K562 (cell line): Measurements from ENCODE around the gene MAZ. TPM values are rescaled to one million over a fixed set of nuclear protein-coding genes. Genes with fewer than 3 reads are reported as not detected.

ENCODE experiments used
- CREB3 ChIP-seq: fragments of 450-650 bp; conservative IDR thresholded peaks from 2 replicates; pipeline ENCODE4 v1.6.1; 2016; ENCODE audit warnings: missing genetic modification characterization, low read depth, mild to moderate bottlenecking, missing compliant biosample characterization, moderate library complexity
- ELK3 ChIP-seq: fragments of 450-650 bp; formaldehyde crosslinking; IDR thresholded peaks from 2 replicates; pipeline ENCODE4 v1.4.0; 2020; ENCODE audit warnings: mild to moderate bottlenecking
- FOS ChIP-seq: IDR thresholded peaks from 3 replicates; pipeline ENCODE4 v1.6.1; 2011; ENCODE audit not compliant: insufficient read length; ENCODE audit errors: extremely low read depth
- FOSL1 ChIP-seq: fragments of 200-800 bp; sonication (Bioruptor generic); conservative IDR thresholded peaks from 2 replicates; pipeline ENCODE4 v1.6.1; 2016; ENCODE audit warnings: missing genetic modification characterization, missing compliant biosample characterization
- KAT7 ChIP-seq: sonication (generic); formaldehyde crosslinking; IDR thresholded peaks from 2 replicates; pipeline ENCODE4 v1.8.0; 2022; ENCODE audit warnings: missing genetic modification reagents, mild to moderate bottlenecking, borderline replicate concordance
- NFE2 ChIP-seq: IDR thresholded peaks from 2 replicates; pipeline ENCODE4 v1.6.1; 2014; ENCODE audit warnings: antibody characterized with exemption, low read depth
- SMARCE1 ChIP-seq: fragments of 450-650 bp; IDR thresholded peaks from 2 replicates; pipeline ENCODE4 v1.7.1; 2016; ENCODE audit warnings: mild to moderate bottlenecking
- TBL1XR1 ChIP-seq, 2 experiments: IDR thresholded peaks; 2 replicates each; pipeline ENCODE4 v1.6.1; 2012; ENCODE audit warnings: improper control_type of control experiment in 2 of 2, low read length in 2 of 2, mild to moderate bottlenecking in 1 of 2
- TFE3 ChIP-seq: fragments of 450-650 bp; formaldehyde crosslinking; IDR thresholded peaks from 2 replicates; pipeline ENCODE4 v1.4.0; 2020; ENCODE audit warnings: mild to moderate bottlenecking, mixed read lengths
- ZNF655 ChIP-seq: fragments of 250-450 bp; sonication (Bioruptor Pico); IDR thresholded peaks from 2 replicates; pipeline ENCODE4 v1.5.0; 2021
- ZNF780A ChIP-seq: fragments of 250-450 bp; sonication (Bioruptor Pico); IDR thresholded peaks from 2 replicates; pipeline ENCODE4 v1.5.0; 2021; ENCODE audit warnings: mild to moderate bottlenecking
- polyA plus RNA-seq, 8 experiments: library from polyadenylated mRNA; depleted of rRNA in 4 of 8; stranded (reverse) in 5 of 8; unstranded in 3 of 8; fragments of >200 nt; fragmentation: Nextera tagmentation in 2 of 8; fragmentation: Illumina TruSeq in 1 of 8; extraction: Ambion mirVana in 2 of 8; extraction: Trizol in 1 of 8; gene quantifications; 2 replicates each; pipeline versions ENCODE4 v1.2.1 to v1.2.3, GENCODE V29; 2011 to 2014; ENCODE audit warnings: inconsistent platforms in 1 of 8, missing spikeins in 1 of 8
- total RNA-seq, 7 experiments: library from RNA; depleted of rRNA in 6 of 7; stranded (reverse); fragments of >200 nt in 6 of 7; fragmentation: Illumina TruSeq in 2 of 7; extraction: Trizol in 2 of 7; gene quantifications; 2 replicates each; pipeline versions ENCODE4 v1.2.1 to v1.2.3, GENCODE V29; 2011 to 2021; ENCODE audit warnings: low replicate concordance in 1 of 7
- TF ChIP-seq, protein P1 (sequence below): fragments of 250-450 bp; sonication (Bioruptor Pico); IDR thresholded peaks from 2 replicates; pipeline ENCODE4 v1.4.0; 2020
- TF ChIP-seq, protein P2 (sequence below): fragments of 450-650 bp; formaldehyde crosslinking; IDR thresholded peaks from 2 replicates; pipeline ENCODE4 v1.4.0; 2020; ENCODE audit warnings: mild to moderate bottlenecking, moderate library complexity

MAZ gene
- total and polyA plus RNA-seq, 9 of the 15 experiments (the other 6 are each of a cell fraction or from before 2014, with no cell fraction given), result 45.4 to 532 (median 250) TPM

DNA sequence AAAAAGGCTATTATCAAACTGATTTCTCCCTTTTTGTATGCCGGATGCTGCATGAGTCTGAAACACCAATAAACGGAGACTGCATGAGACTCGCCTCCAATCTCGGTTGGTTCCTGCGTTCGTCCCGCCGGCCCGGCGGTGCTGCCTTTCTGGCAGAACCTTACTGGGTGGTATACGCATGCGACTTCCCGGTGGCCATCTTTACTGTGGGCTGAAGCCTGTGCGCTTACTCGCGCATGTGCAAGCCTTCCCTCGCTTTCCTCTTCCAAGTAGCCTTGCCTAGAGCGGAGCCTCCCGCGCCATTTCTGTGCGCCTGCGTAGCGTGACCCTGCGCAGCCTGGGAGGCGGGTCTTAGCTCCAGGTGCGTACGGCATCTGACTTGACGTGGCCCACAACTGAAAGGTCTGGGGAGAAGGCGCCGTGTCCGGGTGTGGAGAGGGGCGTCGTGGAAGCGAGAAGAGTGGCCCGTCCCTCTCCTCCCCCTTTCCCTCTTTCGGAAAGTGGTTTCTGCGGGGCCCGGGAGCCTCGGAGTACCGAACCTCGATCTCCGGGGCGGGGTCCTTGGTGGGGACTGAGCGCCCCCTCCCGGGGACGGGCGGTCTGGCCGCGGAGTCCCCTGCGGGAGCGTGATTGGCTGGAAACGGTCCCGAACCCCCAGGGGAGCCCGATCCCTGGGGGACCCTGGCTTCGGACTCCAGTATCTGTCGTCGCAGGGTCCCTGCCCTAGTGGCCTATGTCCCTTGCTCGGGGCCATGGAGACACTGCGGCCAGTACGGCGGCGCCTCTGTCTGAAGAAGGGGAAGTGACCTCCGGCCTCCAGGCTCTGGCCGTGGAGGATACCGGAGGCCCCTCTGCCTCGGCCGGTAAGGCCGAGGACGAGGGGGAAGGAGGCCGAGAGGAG is 9.7 kb downstream of the MAZ start, which contains the start of gene PAGR1 (continued):
- no peak for TF ChIP-seq TFE3 (CRISPR knock-in tag)
- TF ChIP-seq, protein P1, sequence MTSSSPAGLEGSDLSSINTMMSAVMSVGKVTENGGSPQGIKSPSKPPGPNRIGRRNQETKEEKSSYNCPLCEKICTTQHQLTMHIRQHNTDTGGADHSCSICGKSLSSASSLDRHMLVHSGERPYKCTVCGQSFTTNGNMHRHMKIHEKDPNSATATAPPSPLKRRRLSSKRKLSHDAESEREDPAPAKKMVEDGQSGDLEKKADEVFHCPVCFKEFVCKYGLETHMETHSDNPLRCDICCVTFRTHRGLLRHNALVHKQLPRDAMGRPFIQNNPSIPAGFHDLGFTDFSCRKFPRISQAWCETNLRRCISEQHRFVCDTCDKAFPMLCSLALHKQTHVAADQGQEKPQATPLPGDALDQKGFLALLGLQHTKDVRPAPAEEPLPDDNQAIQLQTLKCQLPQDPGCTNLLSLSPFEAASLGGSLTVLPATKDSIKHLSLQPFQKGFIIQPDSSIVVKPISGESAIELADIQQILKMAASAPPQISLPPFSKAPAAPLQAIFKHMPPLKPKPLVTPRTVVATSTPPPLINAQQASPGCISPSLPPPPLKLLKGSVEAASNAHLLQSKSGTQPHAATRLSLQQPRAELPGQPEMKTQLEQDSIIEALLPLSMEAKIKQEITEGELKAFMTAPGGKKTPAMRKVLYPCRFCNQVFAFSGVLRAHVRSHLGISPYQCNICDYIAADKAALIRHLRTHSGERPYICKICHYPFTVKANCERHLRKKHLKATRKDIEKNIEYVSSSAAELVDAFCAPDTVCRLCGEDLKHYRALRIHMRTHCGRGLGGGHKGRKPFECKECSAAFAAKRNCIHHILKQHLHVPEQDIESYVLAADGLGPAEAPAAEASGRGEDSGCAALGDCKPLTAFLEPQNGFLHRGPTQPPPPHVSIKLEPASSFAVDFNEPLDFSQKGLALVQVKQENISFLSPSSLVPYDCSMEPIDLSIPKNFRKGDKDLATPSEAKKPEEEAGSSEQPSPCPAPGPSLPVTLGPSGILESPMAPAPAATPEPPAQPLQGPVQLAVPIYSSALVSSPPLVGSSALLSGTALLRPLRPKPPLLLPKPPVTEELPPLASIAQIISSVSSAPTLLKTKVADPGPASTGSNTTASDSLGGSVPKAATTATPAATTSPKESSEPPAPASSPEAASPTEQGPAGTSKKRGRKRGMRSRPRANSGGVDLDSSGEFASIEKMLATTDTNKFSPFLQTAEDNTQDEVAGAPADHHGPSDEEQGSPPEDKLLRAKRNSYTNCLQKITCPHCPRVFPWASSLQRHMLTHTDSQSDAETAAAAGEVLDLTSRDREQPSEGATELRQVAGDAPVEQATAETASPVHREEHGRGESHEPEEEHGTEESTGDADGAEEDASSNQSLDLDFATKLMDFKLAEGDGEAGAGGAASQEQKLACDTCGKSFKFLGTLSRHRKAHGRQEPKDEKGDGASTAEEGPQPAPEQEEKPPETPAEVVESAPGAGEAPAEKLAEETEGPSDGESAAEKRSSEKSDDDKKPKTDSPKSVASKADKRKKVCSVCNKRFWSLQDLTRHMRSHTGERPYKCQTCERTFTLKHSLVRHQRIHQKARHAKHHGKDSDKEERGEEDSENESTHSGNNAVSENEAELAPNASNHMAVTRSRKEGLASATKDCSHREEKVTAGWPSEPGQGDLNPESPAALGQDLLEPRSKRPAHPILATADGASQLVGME (CRISPR knock-in tag), result 0 out of 2 replicates have a peak, but pooled peaks have one; percentile 64
- TF ChIP-seq ZNF655 (CRISPR knock-in tag), result no peak
- TF ChIP-seq NFE2, result no peak
- no peak; the same call in 1 of the 2 replicates for TF ChIP-seq CREB3 (tag)
- TF ChIP-seq, protein P2, sequence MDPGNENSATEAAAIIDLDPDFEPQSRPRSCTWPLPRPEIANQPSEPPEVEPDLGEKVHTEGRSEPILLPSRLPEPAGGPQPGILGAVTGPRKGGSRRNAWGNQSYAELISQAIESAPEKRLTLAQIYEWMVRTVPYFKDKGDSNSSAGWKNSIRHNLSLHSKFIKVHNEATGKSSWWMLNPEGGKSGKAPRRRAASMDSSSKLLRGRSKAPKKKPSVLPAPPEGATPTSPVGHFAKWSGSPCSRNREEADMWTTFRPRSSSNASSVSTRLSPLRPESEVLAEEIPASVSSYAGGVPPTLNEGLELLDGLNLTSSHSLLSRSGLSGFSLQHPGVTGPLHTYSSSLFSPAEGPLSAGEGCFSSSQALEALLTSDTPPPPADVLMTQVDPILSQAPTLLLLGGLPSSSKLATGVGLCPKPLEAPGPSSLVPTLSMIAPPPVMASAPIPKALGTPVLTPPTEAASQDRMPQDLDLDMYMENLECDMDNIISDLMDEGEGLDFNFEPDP, result no peak
- TF ChIP-seq FOS, result no peak
- peak; percentile 24 for TF ChIP-seq FOSL1 (tag)
- no peak for TF ChIP-seq ZNF780A (CRISPR knock-in tag)
- no peak for TF ChIP-seq KAT7
- TF ChIP-seq TBL1XR1 (IDR thresholded peaks at IDR 0.05; ENCODE audit: low read length in 2 of 2), result peak in 1 of 2 experiments; percentile 13; a peak in 1 of 4 replicates
- TF ChIP-seq SMARCE1, result 0 out of 2 replicates have a peak, but pooled peaks have one; percentile 21
- TF ChIP-seq ELK3 (CRISPR knock-in tag), result 0 out of 2 replicates have a peak, but pooled peaks have one; percentile 21
